ENCODE results near the gene ZNF488. TPM values are rescaled to one million over a fixed set of nuclear protein-coding genes. Genes with fewer than 3 reads are reported as not detected.

The ZNF488 gene
- total RNA-seq, 2 experiments from 2014 or later, result 0.12 TPM; not detected in 1

- Mint-ChIP-seq H3K27me3 (peaks cover 36% of the 10 kb centered on the region), H3K9me3 (ENCODE audit: low read depth) (no peaks in the 10 kb centered on the region), H3K27ac (no peak overlapping the region), H3K4me3 (no peak overlapping the region), H3K36me3 (no peaks in the 10 kb centered on the region), H3K4me1 (no peaks in the 10 kb centered on the region)
- ATAC-seq (no peak), DNase-seq (no peak)
- CTCF ChIA-PET, result no interaction called here
Measured at GRCh38 chr10:47337310-47337709, 46.8 kb downstream of the ZNF488 start.

- Mint-ChIP-seq H3K36me3 (no peaks in the 10 kb centered on the region), H3K27ac (no peak overlapping the region), H3K4me3 (no peak overlapping the region), H3K9me3 (ENCODE audit: low read depth) (no peaks in the 10 kb centered on the region), H3K27me3 (peaks cover 36% of the 10 kb centered on the region), H3K4me1 (no peaks in the 10 kb centered on the region)
- no peak for ATAC-seq
- DNase-seq, result no peak
- CTCF ChIA-PET, result no interaction called here
Measured at GRCh38 chr10:47336387-47337134, 47.5 kb downstream of the ZNF488 start.

GRCh38 chr10:47335906-47336305 is 48.2 kb downstream of the ZNF488 start:
- Mint-ChIP-seq H3K4me1 (no peaks in the 10 kb centered on the region), H3K4me3 (no peak overlapping the region), H3K27ac (no peak overlapping the region), H3K9me3 (ENCODE audit: low read depth) (no peaks in the 10 kb centered on the region), H3K27me3 (peaks cover 33% of the 10 kb centered on the region), H3K36me3 (no peaks in the 10 kb centered on the region)
- ATAC-seq, result no peak
- CTCF ChIA-PET, result no interaction called here
- DNase-seq, result no peak

GRCh38 chr10:47334466-47335295 is 49.4 kb downstream of the ZNF488 start:
- no peak overlapping the region for H3K4me3 Mint-ChIP-seq
- H3K27me3 Mint-ChIP-seq, result peaks cover 25% of the 10 kb centered on the region
- ATAC-seq, result no peak
- no peaks in the 10 kb centered on the region for H3K36me3 Mint-ChIP-seq
- CTCF ChIA-PET, result no interaction called here
- H3K9me3 Mint-ChIP-seq (ENCODE audit: low read depth), result no peaks in the 10 kb centered on the region
- DNase-seq, result no peak
- no peaks in the 10 kb centered on the region for H3K4me1 Mint-ChIP-seq
- no peak overlapping the region for H3K27ac Mint-ChIP-seq

GRCh38 chr10:47333532-47333931 is 50.6 kb downstream of the ZNF488 start:
- ATAC-seq, result no peak
- Mint-ChIP-seq H3K36me3 (no peaks in the 10 kb centered on the region), H3K4me1 (no peaks in the 10 kb centered on the region), H3K27ac (no peak overlapping the region), H3K9me3 (ENCODE audit: low read depth) (no peaks in the 10 kb centered on the region), H3K27me3 (peaks cover 21% of the 10 kb centered on the region), H3K4me3 (no peak overlapping the region)
- CTCF ChIA-PET, result interaction anchor here (1.6 kb wide), 1 partner anchor 22 kb away, joined by 4 read pairs; no protein-coding TSS in a partner anchor
- no peak for DNase-seq

GRCh38 chr10:47332946-47333345 is 51.1 kb downstream of the ZNF488 start:
- no peak overlapping the region for H3K4me3 Mint-ChIP-seq
- H3K4me1 Mint-ChIP-seq, result no peaks in the 10 kb centered on the region
- H3K9me3 Mint-ChIP-seq (ENCODE audit: low read depth), result no peaks in the 10 kb centered on the region
- no peak overlapping the region for H3K27ac Mint-ChIP-seq
- H3K27me3 Mint-ChIP-seq, result peaks cover 17% of the 10 kb centered on the region
- H3K36me3 Mint-ChIP-seq, result no peaks in the 10 kb centered on the region
- DNase-seq (no peak), ATAC-seq (no peak)
- CTCF ChIA-PET, result interaction anchor here (0.8 to 1.6 kb wide), 2 partner anchors 20 to 21 kb away, joined by 3 to 4 read pairs; no protein-coding TSS in a partner anchor

GRCh38 chr10:47332371-47332770 is 51.7 kb downstream of the ZNF488 start:
- CTCF ChIA-PET, result interaction anchor here (0.8 to 1.6 kb wide), 2 partner anchors 19 to 21 kb away, joined by 3 to 4 read pairs; no protein-coding TSS in a partner anchor
- Mint-ChIP-seq H3K27ac (no peak overlapping the region), H3K4me3 (no peak overlapping the region), H3K4me1 (no peaks in the 10 kb centered on the region), H3K27me3 (peaks cover 17% of the 10 kb centered on the region), H3K9me3 (ENCODE audit: low read depth) (no peaks in the 10 kb centered on the region), H3K36me3 (no peaks in the 10 kb centered on the region)
- no peak for DNase-seq
- no peak for ATAC-seq

GRCh38 chr10:47331954-47332353 is 52.1 kb downstream of the ZNF488 start:
- ATAC-seq, result no peak
- Mint-ChIP-seq H3K4me3 (no peak overlapping the region), H3K36me3 (no peaks in the 10 kb centered on the region), H3K4me1 (no peaks in the 10 kb centered on the region), H3K27ac (no peak overlapping the region), H3K9me3 (ENCODE audit: low read depth) (no peaks in the 10 kb centered on the region), H3K27me3 (peaks cover 13% of the 10 kb centered on the region)
- CTCF ChIA-PET, result interaction anchor here (0.8 kb wide), 1 partner anchor 19 kb away, joined by 3 read pairs; no protein-coding TSS in a partner anchor
- DNase-seq, result no peak

- H3K36me3 Mint-ChIP-seq, result no peaks in the 10 kb centered on the region
- no peaks in the 10 kb centered on the region for H3K4me1 Mint-ChIP-seq
- H3K4me3 Mint-ChIP-seq, result no peak overlapping the region
- CTCF ChIA-PET, result no interaction called here
- ATAC-seq (no peak), DNase-seq (no peak)
- H3K27ac Mint-ChIP-seq, result no peak overlapping the region
- no peaks in the 10 kb centered on the region for H3K9me3 Mint-ChIP-seq (ENCODE audit: low read depth)
- H3K27me3 Mint-ChIP-seq, result peaks cover 10% of the 10 kb centered on the region
Measured at GRCh38 chr10:47331491-47331890, 52.6 kb downstream of the ZNF488 start.

GRCh38 chr10:47330804-47331203 is 53.3 kb downstream of the ZNF488 start:
- ATAC-seq (no peak), DNase-seq (no peak)
- no peaks in the 10 kb centered on the region for H3K4me1 Mint-ChIP-seq
- no peaks in the 10 kb centered on the region for H3K36me3 Mint-ChIP-seq
- H3K9me3 Mint-ChIP-seq (ENCODE audit: low read depth), result no peaks in the 10 kb centered on the region
- CTCF ChIA-PET, result no interaction called here
- H3K27ac Mint-ChIP-seq, result no peak overlapping the region
- H3K4me3 Mint-ChIP-seq, result no peak overlapping the region
- peaks cover 6% of the 10 kb centered on the region for H3K27me3 Mint-ChIP-seq

- H3K27me3 Mint-ChIP-seq, result peaks cover 4% of the 10 kb centered on the region
- H3K4me1 Mint-ChIP-seq, result no peaks in the 10 kb centered on the region
- DNase-seq (no peak), ATAC-seq (no peak)
- H3K36me3 Mint-ChIP-seq, result no peaks in the 10 kb centered on the region
- H3K27ac Mint-ChIP-seq, result no peak overlapping the region
- H3K4me3 Mint-ChIP-seq, result no peak overlapping the region
- CTCF ChIA-PET, result no interaction called here
- no peaks in the 10 kb centered on the region for H3K9me3 Mint-ChIP-seq (ENCODE audit: low read depth)
Measured at GRCh38 chr10:47330366-47330765, 53.7 kb downstream of the ZNF488 start.

GRCh38 chr10:47329855-47330254 is 54.2 kb downstream of the ZNF488 start:
- CTCF ChIA-PET, result no interaction called here
- H3K9me3 Mint-ChIP-seq (ENCODE audit: low read depth), result no peaks in the 10 kb centered on the region

GRCh38 chr10:47326927-47327330 is 57.2 kb downstream of the ZNF488 start:
- no peak for ATAC-seq
- CTCF ChIA-PET, result no interaction called here
- DNase-seq, result no peak
- no peak overlapping the region for H3K27ac Mint-ChIP-seq
- H3K4me1 Mint-ChIP-seq, result no peaks in the 10 kb centered on the region
- H3K36me3 Mint-ChIP-seq, result no peaks in the 10 kb centered on the region
- no peak overlapping the region for H3K4me3 Mint-ChIP-seq
- no peaks in the 10 kb centered on the region for H3K27me3 Mint-ChIP-seq
- H3K9me3 Mint-ChIP-seq (ENCODE audit: low read depth), result no peaks in the 10 kb centered on the region

More at GRCh38 chr10:47329855-47330254, 54.2 kb downstream of the ZNF488 start:
- DNase-seq (no peak), ATAC-seq (no peak)
- Mint-ChIP-seq H3K4me1 (no peaks in the 10 kb centered on the region), H3K4me3 (no peak overlapping the region), H3K36me3 (no peaks in the 10 kb centered on the region), H3K27me3 (peaks cover 4% of the 10 kb centered on the region), H3K27ac (no peak overlapping the region)
